Activated CD8-positive, alpha-beta memory T cell treated with anti-CD3 and anti-CD28 coated beads for 1 hour (primary cell): ENCODE data around the gene PRSS57.
"Not testable (repeated sequence)": the region's sequence is repeated elsewhere in the genome, so short reads cannot be mapped to it uniquely, and the experiment has no call there.

Experiments
- DNase-seq, 2 donors: peaks; one replicate each; pipeline ENCODE4 v3.0.0-alpha.2; 2020; ENCODE audit warnings: low read depth in 1 of 2; ENCODE audit errors: extremely low read depth in 1 of 2

Gene PRSS57

GRCh38 chr19:676007-676338, 19.3 kb downstream of the PRSS57 start:
- no peak for DNase-seq

- DNase-seq, result no peak
These were observed 20.7 kb downstream of the PRSS57 start for GRCh38 chr19:674282-675151.

GRCh38 chr19:670609-671075, 24.6 kb downstream of the PRSS57 start:
- no peak for DNase-seq

- not testable (repeated sequence) for DNase-seq
These were observed 26.4 kb downstream of the PRSS57 start for GRCh38 chr19:668675-669434.

- DNase-seq, result not testable (repeated sequence)
These were observed 28.2 kb downstream of the PRSS57 start for GRCh38 chr19:666985-667573.

GRCh38 chr19:664913-665443, 30.3 kb downstream of the PRSS57 start:
- DNase-seq, result peak; percentile 57 to 61

GRCh38 chr19:663682-664117, 31.6 kb downstream of the PRSS57 start:
- no peak for DNase-seq

- DNase-seq, result peak; percentile 76 to 95
These were observed 32.1 kb downstream of the PRSS57 start, which contains the start of gene RNF126 for GRCh38 chr19:662962-663681. Gene RNF126, minus strand, starts transcription at chr19:663214. Its CDS starts 93 bp downstream, at chr19:663121.

DNA sequence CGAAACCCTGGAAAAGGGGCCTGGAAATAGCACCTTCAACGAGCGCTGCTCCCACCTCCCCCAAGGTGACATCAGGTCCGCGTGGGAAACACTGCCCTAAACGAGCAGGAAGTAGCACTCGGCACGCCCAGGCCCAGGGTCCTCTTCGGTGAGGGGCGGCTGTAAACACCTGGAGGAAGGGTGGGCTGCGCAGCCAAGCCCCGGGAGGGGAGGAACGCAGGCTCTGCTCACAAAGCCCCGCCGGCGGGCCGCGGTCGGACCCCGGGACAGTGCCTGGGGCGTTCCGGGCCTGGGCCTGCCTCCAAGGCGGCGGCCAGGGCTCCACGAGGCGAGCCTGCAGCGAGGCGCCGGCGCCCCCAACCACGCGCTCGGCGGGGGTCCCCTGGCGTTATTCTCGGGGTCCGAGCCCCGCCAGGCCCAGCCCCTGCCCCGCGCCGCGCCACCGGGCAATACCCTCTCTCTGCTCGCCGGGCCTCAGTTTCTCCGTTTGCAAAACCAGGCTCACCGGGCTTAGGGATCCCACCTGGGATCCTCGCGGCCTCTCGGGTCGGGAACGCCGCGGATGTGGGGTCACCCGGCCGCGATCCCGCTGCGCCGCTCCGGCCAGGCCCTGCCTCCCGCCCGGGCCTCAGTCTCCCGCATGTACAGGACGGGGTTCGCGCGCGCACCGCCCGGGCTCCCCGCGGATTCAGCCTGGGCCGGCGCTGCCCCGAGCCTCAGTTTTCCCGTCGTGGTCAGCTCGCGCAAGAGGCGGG, 32.9 kb downstream of the PRSS57 start:
- peak in 1 of 2 donors; percentile 49 for DNase-seq

- DNase-seq, result peak in 1 of 2 donors; percentile 53
These were observed 33.6 kb downstream of the PRSS57 start for GRCh38 chr19:661427-662196.

GRCh38 chr19:660793-661426, 34.3 kb downstream of the PRSS57 start:
- no peak for DNase-seq

GRCh38 chr19:658916-659839, 36.1 kb downstream of the PRSS57 start:
- no peak for DNase-seq

- DNase-seq, result no peak
These were observed 37.0 kb downstream of the PRSS57 start for GRCh38 chr19:658059-658839.

GRCh38 chr19:657611-658010, 37.6 kb downstream of the PRSS57 start:
- no peak for DNase-seq

DNA sequence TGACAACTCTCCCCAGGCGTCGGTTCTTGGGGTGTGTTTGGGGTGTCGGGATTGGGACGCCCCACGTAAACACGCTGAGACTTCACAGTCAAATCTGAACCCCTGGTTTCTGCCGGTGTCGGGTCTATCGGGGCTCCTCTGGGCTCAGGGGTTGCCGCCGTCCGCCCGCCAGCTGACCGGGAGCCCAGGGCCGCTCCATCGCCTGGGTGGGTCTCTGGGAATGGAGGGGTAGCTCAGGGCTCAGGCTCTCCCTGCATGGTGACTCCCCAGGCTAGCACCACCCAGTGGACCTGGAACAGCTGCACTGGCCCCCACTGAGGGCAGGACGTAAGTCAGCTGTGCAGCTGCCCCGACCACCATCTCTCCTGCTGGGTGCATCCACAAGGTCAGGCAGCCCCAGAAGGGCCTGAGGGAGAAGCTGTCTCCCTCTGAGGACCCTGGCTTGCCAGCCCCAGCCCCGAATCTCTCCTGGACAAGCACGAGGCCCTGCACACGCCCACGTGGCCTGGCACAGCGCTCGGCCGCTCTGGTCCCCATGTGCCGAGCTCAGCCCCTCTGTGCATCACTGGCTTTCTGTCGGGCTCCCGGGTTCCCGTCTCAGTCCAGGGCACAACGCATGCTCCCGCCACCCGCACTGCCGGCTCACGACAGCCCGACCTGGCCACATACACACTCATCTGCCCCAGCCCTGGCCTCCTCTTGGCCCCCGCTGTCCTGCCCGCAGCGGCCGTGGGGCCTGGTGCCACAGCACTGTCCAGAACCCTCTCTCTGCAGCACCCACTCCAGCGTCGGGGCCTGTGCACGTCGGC, 38.3 kb downstream of the PRSS57 start:
- no peak for DNase-seq

GRCh38 chr19:655691-656090, 39.6 kb downstream of the PRSS57 start:
- no peak for DNase-seq
